IMR-90 (cell line): ENCODE data around the gene TAS2R40. TPM values are rescaled to one million over a fixed set of nuclear protein-coding genes. Genes with fewer than 3 reads are reported as not detected.

Source experiments
- ATAC-seq: fragments of 200-7000 bp; cut with Tn5 transposase; 2 replicates; pipeline ENCODE4 v1.9.1; 2020; ENCODE audit warnings: low read depth, mild to moderate bottlenecking, moderate library complexity
- BruUV-seq: library from RNA; stranded (reverse); fragments of 400-500 nt; replicated peaks from 2 replicates; lab custom pipeline; 2021; lab: Mats Ljungman, UMichigan
- CTCF ChIA-PET: fragments of 300-600 bp; formaldehyde crosslinking; extraction: SDS; loops from one replicate; lab custom pipeline; 2021; ENCODE audit warnings: antibody characterized with exemption; lab: Yijun Ruan, JAX
- POLR2A ChIA-PET: fragments of 300-600 bp; sonication (Branson Sonifier 250); formaldehyde crosslinking; loops from one replicate; lab custom pipeline; 2022; ENCODE audit warnings: antibody characterized with exemption; ENCODE audit not compliant: unreplicated experiment; lab: Charles Lee
- DNase-seq: peaks from one replicate; pipeline ENCODE4 v3.0.0; 2013
- H2AFZ ChIP-seq: replicated peaks from 2 replicates; pipeline ENCODE3; 2013; ENCODE audit warnings: low read length, mild to moderate bottlenecking; ENCODE audit not compliant: poor library complexity
- H2AK5ac ChIP-seq: 2 replicates; pipeline ENCODE4 v1.6.1; 2013; ENCODE audit warnings: low read depth, low read length, inconsistent platforms
- H2AK9ac ChIP-seq: replicated peaks from 2 replicates; pipeline ENCODE3; 2013; ENCODE audit warnings: mild to moderate bottlenecking, low read depth, low read length, moderate library complexity; ENCODE audit not compliant: poor library complexity
- H2BK120ac ChIP-seq: 2 replicates; pipeline ENCODE4 v1.6.1; 2013; ENCODE audit warnings: low read depth, low read length, inconsistent platforms
- H2BK15ac ChIP-seq: 3 replicates; pipeline ENCODE4 v1.6.1; 2013; ENCODE audit warnings: low read depth, low read length, inconsistent platforms
- H2BK20ac ChIP-seq: 2 replicates; pipeline ENCODE4 v1.6.1; 2013; ENCODE audit warnings: low read depth, mild to moderate bottlenecking, inconsistent platforms, low read length, moderate library complexity
- H2BK5ac ChIP-seq: 2 replicates; pipeline ENCODE4 v1.6.1; 2013; ENCODE audit warnings: mild to moderate bottlenecking, low read depth, low read length, inconsistent platforms; ENCODE audit not compliant: poor library complexity, severe bottlenecking
- H3K14ac ChIP-seq: replicated peaks from 2 replicates; pipeline ENCODE4 v1.6.1; 2013; ENCODE audit warnings: low read depth, low read length, inconsistent platforms
- H3K18ac ChIP-seq: 2 replicates; pipeline ENCODE4 v1.6.1; 2013; ENCODE audit warnings: low read depth, low read length, control low read depth
- H3K23ac ChIP-seq: 2 replicates; pipeline ENCODE4 v1.6.1; 2013; ENCODE audit warnings: low read depth, low read length, inconsistent platforms
- H3K27ac ChIP-seq: 2 replicates; pipeline ENCODE4 v1.5.1; 2013; ENCODE audit warnings: mild to moderate bottlenecking, control low read depth, low read length; ENCODE audit not compliant: insufficient read depth
- H3K27me3 ChIP-seq: 2 replicates; pipeline ENCODE4 v1.6.1; 2013; ENCODE audit warnings: low read length; ENCODE audit not compliant: control insufficient read depth, insufficient read depth
- H3K36me3 ChIP-seq: 2 replicates; pipeline ENCODE4 v1.6.1; 2013; ENCODE audit warnings: low read length, mixed read lengths; ENCODE audit not compliant: control insufficient read depth, insufficient read depth
- H3K4ac ChIP-seq: 2 replicates; pipeline ENCODE4 v1.6.1; 2013; ENCODE audit warnings: low read depth, low read length, inconsistent platforms
- H3K4me1 ChIP-seq: 2 replicates; pipeline ENCODE4 v1.6.1; 2013; ENCODE audit warnings: low read length, mixed read lengths; ENCODE audit not compliant: control insufficient read depth, insufficient read depth
- H3K4me2 ChIP-seq: 2 replicates; pipeline ENCODE4 v1.6.1; 2013; ENCODE audit warnings: low read depth, mild to moderate bottlenecking, control low read depth, low read length, moderate library complexity
- H3K4me3 ChIP-seq: 2 replicates; pipeline ENCODE4 v1.5.1; 2013; ENCODE audit warnings: low read depth, mild to moderate bottlenecking, control low read depth, low read length, moderate library complexity; ENCODE audit not compliant: insufficient read depth
- H3K56ac ChIP-seq: 2 replicates; pipeline ENCODE4 v1.6.1; 2013; ENCODE audit warnings: low read length, inconsistent platforms; ENCODE audit not compliant: insufficient read depth; ENCODE audit errors: extremely low read depth
- H3K79me1 ChIP-seq, 2 experiments: 2 replicates each; pipeline ENCODE4 v1.6.1; 2013; ENCODE audit warnings: low read length in 2 of 2, inconsistent platforms in 1 of 2, low read depth in 1 of 2
- H3K9ac ChIP-seq: 2 replicates; pipeline ENCODE4 v1.6.1; 2013; ENCODE audit warnings: low read depth, low read length, control low read depth
- H3K9me1 ChIP-seq: 2 replicates; pipeline ENCODE4 v1.6.1; 2013; ENCODE audit warnings: low read length, inconsistent platforms; ENCODE audit not compliant: insufficient read depth
- H3K9me3 ChIP-seq: 2 replicates; pipeline ENCODE4 v1.6.1; 2013; ENCODE audit warnings: low read length; ENCODE audit not compliant: control insufficient read depth, insufficient read depth
- H4K20me1 ChIP-seq: 2 replicates; pipeline ENCODE4 v1.6.1; 2013; ENCODE audit warnings: low read length, inconsistent platforms; ENCODE audit not compliant: insufficient read depth
- H4K5ac ChIP-seq: 2 replicates; pipeline ENCODE4 v1.6.1; 2013; ENCODE audit warnings: mild to moderate bottlenecking, low read depth, low read length, control low read depth
- H4K8ac ChIP-seq, 2 experiments: 2 replicates each; pipeline ENCODE4 v1.6.1; 2013; ENCODE audit warnings: low read depth in 2 of 2, low read length in 2 of 2, control low read depth in 1 of 2, inconsistent platforms in 1 of 2
- H4K91ac ChIP-seq: 2 replicates; pipeline ENCODE4 v1.6.1; 2013; ENCODE audit warnings: low read depth, low read length, inconsistent platforms; ENCODE audit not compliant: insufficient read depth
- BHLHE40 ChIP-seq: fragments of 150-350 bp; IDR thresholded peaks from 2 replicates; pipeline ENCODE4 v1.6.1; 2016; ENCODE audit warnings: mild to moderate bottlenecking, low read depth, low read length
- MAFK ChIP-seq: IDR thresholded peaks from 2 replicates; pipeline ENCODE4 v1.6.1; 2012; ENCODE audit warnings: low read depth, low read length, improper control_type of control experiment
- MAZ ChIP-seq: IDR thresholded peaks from 2 replicates; pipeline ENCODE4 v1.6.1; 2012; ENCODE audit warnings: low read depth, mild to moderate bottlenecking, low read length, improper control_type of control experiment, moderate library complexity, borderline replicate concordance
- MXI1 ChIP-seq: IDR thresholded peaks from 2 replicates; pipeline ENCODE4 v1.6.1; 2012; ENCODE audit warnings: low read depth, mild to moderate bottlenecking, low read length, moderate library complexity, borderline replicate concordance
- NFE2L2 ChIP-seq: fragments of 150-350 bp; IDR thresholded peaks from 2 replicates; pipeline ENCODE4 v1.6.1; 2016; ENCODE audit warnings: low read depth, mild to moderate bottlenecking, low read length
- RAD21 ChIP-seq: IDR thresholded peaks from 2 replicates; pipeline ENCODE4 v1.6.1; 2012; ENCODE audit warnings: low read length, improper control_type of control experiment
- RCOR1 ChIP-seq: IDR thresholded peaks from 2 replicates; pipeline ENCODE4 v1.6.1; 2012; ENCODE audit warnings: mild to moderate bottlenecking, low read length, improper control_type of control experiment; ENCODE audit not compliant: insufficient replicate concordance
- SMC3 ChIP-seq: fragments of 150-350 bp; IDR thresholded peaks from 2 replicates; pipeline ENCODE4 v1.6.1; 2016; ENCODE audit warnings: low read depth, mild to moderate bottlenecking, antibody characterized with exemption, low read length, moderate library complexity
- dilution Hi-C: fragments of 300-500 bp; cut with HindIII; formaldehyde crosslinking; loops from one replicate; pipeline ENCODE4 v1.14.3; 2018; ENCODE audit warnings: low sequenced_read_pairs; ENCODE audit not compliant: unreplicated experiment
- in situ Hi-C: fragments of 300-500 bp; cut with MboI; formaldehyde crosslinking; loops from 3 replicates; pipeline ENCODE4 v1.14.3; 2019; ENCODE audit warnings: low sequenced_read_pairs, inconsistent platforms, mixed read lengths
- intact Hi-C: fragments of 100-400 bp; cut with micrococcal nuclease; formaldehyde crosslinking; loops from 2 replicates; pipeline ENCODE4 v1.10.0; 2022
- polyA plus RNA-seq, 3 experiments: library from polyadenylated mRNA; depleted of rRNA; stranded (reverse); fragments of >200 nt; gene quantifications; 2 replicates each; pipeline ENCODE4 v1.2.3, GENCODE V29; 2012; ENCODE audit warnings: low replicate concordance in 1 of 3
- total RNA-seq: library from RNA; depleted of rRNA; stranded (reverse); fragments of >200 nt; gene quantifications from 2 replicates; pipeline ENCODE4 v1.2.3, GENCODE V29; 2012
- TF ChIP-seq, protein P1 (sequence below): fragments of 150-350 bp; IDR thresholded peaks from 2 replicates; pipeline ENCODE4 v1.6.1; 2016; ENCODE audit warnings: low read depth, mild to moderate bottlenecking, low read length, moderate library complexity, borderline replicate concordance

Gene TAS2R40
- total and polyA plus RNA-seq, 2 of the 4 experiments (the other 2 are of a cell fraction): not detected

DNA sequence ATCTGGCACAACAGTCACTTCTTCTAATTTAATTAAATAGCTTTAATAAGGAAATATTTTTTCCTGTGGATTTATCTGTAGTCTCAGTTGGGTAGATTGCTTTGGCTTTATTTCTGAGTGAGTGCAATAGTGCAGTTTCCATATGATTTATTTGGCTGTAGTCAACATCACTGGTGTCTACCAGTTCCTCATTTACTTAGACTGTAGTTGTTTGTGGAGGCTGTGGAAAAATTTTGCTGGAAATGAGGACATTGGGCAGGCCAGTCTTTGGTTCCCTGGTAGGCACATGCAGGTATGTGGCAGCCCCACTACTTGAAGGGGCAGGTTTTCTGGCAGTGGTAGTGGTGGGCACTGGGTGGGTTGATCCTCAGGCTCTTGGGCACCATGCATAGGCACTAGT, 15.5 kb downstream of the TAS2R40 start:
- H3K18ac ChIP-seq: no peak overlapping the region
- H4K5ac ChIP-seq: no peak overlapping the region
- no peak overlapping the region for H4K8ac ChIP-seq
- peaks cover 4% of the 10 kb centered on the region; the same call in 1 of the 2 replicates for H3K4me1 ChIP-seq
- no peak overlapping the region for H3K56ac ChIP-seq
- no peak overlapping the region for H3K9ac ChIP-seq
- H4K91ac ChIP-seq: no peak overlapping the region
- H3K4me3 ChIP-seq: no peak overlapping the region
- intact Hi-C loops: no loop called here
- CTCF ChIA-PET: no interaction called here
- in situ Hi-C loops: no loop called here
- no peak overlapping the region for H2AK5ac ChIP-seq
- no peak overlapping the region for H2BK20ac ChIP-seq
- POLR2A ChIA-PET: interaction anchor here (0.5 kb wide), 1 partner anchor 23 kb away, joined by 6 read pairs; no protein-coding TSS in a partner anchor
- no peak overlapping the region for H3K27ac ChIP-seq
- no peaks in the 10 kb centered on the region for H4K20me1 ChIP-seq
- 0 out of 2 replicates have a peak, but pooled peaks cover under 1% of the 10 kb centered on the region for H3K27me3 ChIP-seq
- H3K9me1 ChIP-seq: no peaks in the 10 kb centered on the region
- H2BK15ac ChIP-seq: no peak overlapping the region
- H3K4me2 ChIP-seq: no peak overlapping the region
- H3K4ac ChIP-seq: no peak overlapping the region
- H3K23ac ChIP-seq: no peak overlapping the region
- TF ChIP-seq BHLHE40 (no peak), SMC3 (no peak), RAD21 (no peak), MXI1 (no peak), MAFK (no peak), RCOR1 (no peak), MAZ (no peak), NFE2L2 (no peak)
- TF ChIP-seq, protein P1, sequence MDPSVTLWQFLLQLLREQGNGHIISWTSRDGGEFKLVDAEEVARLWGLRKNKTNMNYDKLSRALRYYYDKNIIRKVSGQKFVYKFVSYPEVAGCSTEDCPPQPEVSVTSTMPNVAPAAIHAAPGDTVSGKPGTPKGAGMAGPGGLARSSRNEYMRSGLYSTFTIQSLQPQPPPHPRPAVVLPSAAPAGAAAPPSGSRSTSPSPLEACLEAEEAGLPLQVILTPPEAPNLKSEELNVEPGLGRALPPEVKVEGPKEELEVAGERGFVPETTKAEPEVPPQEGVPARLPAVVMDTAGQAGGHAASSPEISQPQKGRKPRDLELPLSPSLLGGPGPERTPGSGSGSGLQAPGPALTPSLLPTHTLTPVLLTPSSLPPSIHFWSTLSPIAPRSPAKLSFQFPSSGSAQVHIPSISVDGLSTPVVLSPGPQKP: no peak
- no peak overlapping the region for H2BK120ac ChIP-seq
- H3K14ac ChIP-seq: no peak overlapping the region
- no peaks in the 10 kb centered on the region for H3K79me1 ChIP-seq
- no peak for ATAC-seq
- H2BK5ac ChIP-seq: no peak overlapping the region
- no TSS peak for BruUV-seq
- no peak for DNase-seq
- H2AFZ ChIP-seq: no peak overlapping the region
- H3K9me3 ChIP-seq: peaks cover 2% of the 10 kb centered on the region; the same call in 1 of the 2 replicates
- dilution Hi-C loops: no loop called here
- H2AK9ac ChIP-seq: no peak overlapping the region
- H3K36me3 ChIP-seq: no peaks in the 10 kb centered on the region
